Gastroesophageal sphincter (tissue), 4 donors: ENCODE measurements around the gene CARHSP1. TPM values are rescaled to one million over a fixed set of nuclear protein-coding genes. Genes with fewer than 3 reads are reported as not detected.

Source experiments
- ATAC-seq: fragments of 150-250 bp; one replicate; pipeline ENCODE4 v1.9.1; 2016; ENCODE audit warnings: mild to moderate bottlenecking, moderate library complexity
- H3K27ac ChIP-seq, 4 donors: fragments of 200-600 bp; sonication (generic) in 3 of 4; 1 replicate in 3 of 4; 2 replicates in 1 of 4; pipeline ENCODE4 v1.5.1; 2016 to 2019
- H3K27me3 ChIP-seq: fragments of 200-600 bp; sonication (generic); one replicate; pipeline ENCODE4 v1.5.1; 2019
- H3K36me3 ChIP-seq, 2 donors: fragments of 200-600 bp; sonication (generic); one replicate each; pipeline ENCODE4 v1.5.1; 2019; ENCODE audit warnings: control low read depth in 1 of 2
- H3K4me1 ChIP-seq, 3 donors: fragments of 200-600 bp; sonication (generic); 1 replicate in 2 of 3; 2 replicates in 1 of 3; pipeline ENCODE4 v1.5.1; 2016 to 2019; ENCODE audit warnings: control low read depth in 2 of 3
- H3K4me3 ChIP-seq, 2 donors: fragments of 200-600 bp; sonication (generic); one replicate each; pipeline ENCODE4 v1.5.1; 2019; ENCODE audit warnings: mild to moderate bottlenecking in 1 of 2, moderate library complexity in 1 of 2
- H3K9me3 ChIP-seq, 3 donors: fragments of 200-600 bp; sonication (generic); one replicate each; pipeline ENCODE4 v1.5.1; 2017 to 2019; ENCODE audit warnings: control low read depth in 2 of 3
- CTCF ChIP-seq, 4 experiments: fragments of 200-600 bp in 2 of 4; fragments of 450-650 bp in 2 of 4; sonication (generic) in 1 of 4; IDR thresholded peaks; one replicate each; pipeline ENCODE4 v1.5.1; 2017 to 2019; ENCODE audit warnings: antibody characterized with exemption in 4 of 4, mild to moderate bottlenecking in 2 of 4, moderate library complexity in 2 of 4
- EP300 ChIP-seq: sonication (generic); formaldehyde crosslinking; IDR thresholded peaks from one replicate; pipeline ENCODE4 v1.6.1; 2017; ENCODE audit warnings: antibody characterized with exemption, mild to moderate bottlenecking
- POLR2A ChIP-seq, 2 donors: fragments of 450-650 bp; IDR thresholded peaks; one replicate each; pipeline ENCODE4 v1.6.1; 2017; ENCODE audit warnings: antibody characterized with exemption in 2 of 2, mild to moderate bottlenecking in 2 of 2, moderate library complexity in 1 of 2
- POLR2AphosphoS5 ChIP-seq: sonication (generic); formaldehyde crosslinking; IDR thresholded peaks from one replicate; pipeline ENCODE4 v1.6.1; 2017; ENCODE audit warnings: antibody characterized with exemption
- WGBS, 2 donors: methylation state at CpG; one replicate each; pipeline ENCODE4 v1.1.5; 2018; ENCODE audit warnings: low coverage in 1 of 2; 5-methylcytosine and 5-hydroxymethylcytosine counted together
- total RNA-seq, 4 donors: library from RNA; depleted of rRNA; stranded (reverse); fragments of >200 nt; gene quantifications; one replicate each; pipeline ENCODE4 v1.1.0, GENCODE V29; 2016

The CARHSP1 gene
- total RNA-seq, 4 donors from 2014 or later = 29.3 to 79.8 (median 72.5) TPM

DNA sequence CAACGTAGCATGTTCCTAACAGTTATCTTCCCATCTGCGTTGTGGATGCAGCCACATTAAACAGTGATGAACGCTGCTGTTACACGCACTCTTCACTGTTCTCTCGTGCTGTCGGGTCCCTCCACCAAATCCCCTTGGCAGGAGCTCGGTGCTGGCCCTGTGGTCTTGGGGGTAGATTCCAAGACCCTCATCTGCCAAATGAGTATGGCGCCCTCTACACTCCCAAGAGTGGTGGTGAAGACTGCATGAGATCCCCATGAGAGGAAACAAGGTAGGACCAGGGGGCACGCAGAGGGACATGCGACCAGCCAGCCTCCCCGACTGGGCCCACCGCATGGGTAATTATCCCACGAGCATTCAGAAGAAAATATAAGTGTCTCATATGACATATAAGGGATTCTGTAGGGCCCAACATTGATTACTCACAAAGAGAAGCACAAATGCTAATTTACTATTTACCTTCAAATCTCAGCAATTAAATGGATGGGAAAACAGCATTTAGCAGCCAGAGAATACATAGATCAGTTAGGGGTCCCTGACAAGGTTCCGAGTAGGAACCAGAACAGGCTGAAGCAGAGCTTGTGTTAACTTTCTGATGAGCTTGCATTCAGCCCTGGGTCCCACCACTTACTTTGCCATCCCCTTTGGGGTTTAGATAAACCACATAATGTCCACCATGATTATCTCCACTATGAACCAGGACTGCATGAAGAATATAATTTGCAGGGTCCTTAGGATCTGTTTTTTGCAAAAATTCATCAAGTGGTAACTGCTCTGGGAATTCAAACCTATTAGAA is 37.2 kb upstream of the CARHSP1 start:
- Histone ChIP-seq H3K27me3 (no peaks in the 10 kb centered on the region), H3K27ac (no peak overlapping the region), H3K36me3 (peaks cover 6 to 99% of the 10 kb centered on the region in 2 donors), H3K4me3 (no peak overlapping the region), H3K4me1 (no peaks in the 10 kb centered on the region), H3K9me3 (no peaks in the 10 kb centered on the region)
- WGBS, 2 donors = 84 to 88% methylated on average over 7 to 14 of the region's 14 CpGs
- ATAC-seq = no peak
- TF ChIP-seq POLR2A (IDR thresholded peaks at IDR 0.05) (no peak), CTCF (IDR thresholded peaks at IDR 0.05) (no peak), EP300 (no peak), POLR2AphosphoS5 (no peak)

- H3K27ac ChIP-seq = no peak overlapping the region
- H3K4me1 ChIP-seq = no peaks in the 10 kb centered on the region
- 60 to 78% methylated on average over 4 to 13 of the region's 13 CpGs for WGBS, 2 donors
- no peak overlapping the region for H3K4me3 ChIP-seq
- H3K27me3 ChIP-seq = no peaks in the 10 kb centered on the region
- ATAC-seq = no peak
- TF ChIP-seq EP300 (no peak), POLR2AphosphoS5 (no peak), CTCF (IDR thresholded peaks at IDR 0.05) (peak in 2 of 4 experiments; percentile 7 to 31)
- no peaks in the 10 kb centered on the region for H3K9me3 ChIP-seq
- peaks cover 6 to 99% of the 10 kb centered on the region in 2 donors for H3K36me3 ChIP-seq
Measured at GRCh38 chr16:8905168-8905762, 36.5 kb upstream of the CARHSP1 start.

GRCh38 chr16:8904018-8904430 is 35.2 kb upstream of the CARHSP1 start:
- H3K36me3 ChIP-seq = peaks cover 6 to 99% of the 10 kb centered on the region in 2 donors
- ATAC-seq = no peak
- WGBS, 2 donors = 70 to 86% methylated on average over 1 to 4 of the region's 8 CpGs

DNA sequence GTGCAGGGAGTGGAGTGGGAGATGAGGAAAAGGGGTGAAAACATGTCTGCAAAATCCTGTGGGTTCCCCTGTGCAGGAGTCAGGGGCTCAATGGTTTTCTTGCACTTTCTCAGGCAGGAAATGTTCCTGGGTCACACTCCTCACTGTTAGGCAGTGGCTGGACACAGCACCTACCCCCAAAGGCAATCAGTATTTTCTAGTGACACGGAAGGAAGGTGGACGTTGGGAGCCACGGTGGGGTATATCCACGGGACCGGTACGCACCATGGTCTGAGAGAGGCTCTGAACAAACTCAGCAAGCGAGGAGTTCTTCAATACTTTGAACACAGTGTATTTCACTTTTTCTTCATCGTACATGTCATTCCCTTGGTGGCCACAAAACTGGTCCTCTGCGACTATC is 34.2 kb upstream of the CARHSP1 start:
- H3K27ac ChIP-seq = no peak overlapping the region
- 91 to 100% methylated on average over 3 to 9 of the region's 9 CpGs for WGBS, 2 donors
- no peak overlapping the region for H3K4me3 ChIP-seq
- ATAC-seq = no peak
- H3K4me1 ChIP-seq = no peaks in the 10 kb centered on the region
- TF ChIP-seq POLR2AphosphoS5 (no peak), EP300 (no peak), CTCF (IDR thresholded peaks at IDR 0.05) (no peak), POLR2A (IDR thresholded peaks at IDR 0.05) (no peak)
- H3K27me3 ChIP-seq = no peaks in the 10 kb centered on the region
- no peaks in the 10 kb centered on the region for H3K9me3 ChIP-seq
- peaks cover 6 to 99% of the 10 kb centered on the region in 2 donors for H3K36me3 ChIP-seq

More at GRCh38 chr16:8904018-8904430, 35.2 kb upstream of the CARHSP1 start:
- Histone ChIP-seq H3K4me3 (no peak overlapping the region), H3K9me3 (no peaks in the 10 kb centered on the region), H3K27me3 (no peaks in the 10 kb centered on the region), H3K4me1 (no peaks in the 10 kb centered on the region), H3K27ac (no peak overlapping the region)
- TF ChIP-seq EP300 (no peak), POLR2A (IDR thresholded peaks at IDR 0.05) (no peak), POLR2AphosphoS5 (no peak)

GRCh38 chr16:8901320-8901861 is 32.6 kb upstream of the CARHSP1 start:
- Histone ChIP-seq H3K36me3 (peaks cover 6 to 100% of the 10 kb centered on the region in 2 donors), H3K27me3 (no peaks in the 10 kb centered on the region), H3K4me3 (no peak overlapping the region), H3K27ac (no peak overlapping the region), H3K4me1 (no peaks in the 10 kb centered on the region), H3K9me3 (no peaks in the 10 kb centered on the region)
- no peak for ATAC-seq
- 73 to 80% methylated on average over 11 to 13 of the region's 13 CpGs for WGBS, 2 donors
- TF ChIP-seq CTCF (IDR thresholded peaks at IDR 0.05) = no peak
- TF ChIP-seq POLR2A (IDR thresholded peaks at IDR 0.05) = no peak
- TF ChIP-seq EP300 = no peak
